Measurements from ENCODE around the gene TSC2.
"Not testable (repeated sequence)": the region's sequence is repeated elsewhere in the genome, so short reads cannot be mapped to it uniquely, and the experiment has no call there.

TSC2 gene

DNA sequence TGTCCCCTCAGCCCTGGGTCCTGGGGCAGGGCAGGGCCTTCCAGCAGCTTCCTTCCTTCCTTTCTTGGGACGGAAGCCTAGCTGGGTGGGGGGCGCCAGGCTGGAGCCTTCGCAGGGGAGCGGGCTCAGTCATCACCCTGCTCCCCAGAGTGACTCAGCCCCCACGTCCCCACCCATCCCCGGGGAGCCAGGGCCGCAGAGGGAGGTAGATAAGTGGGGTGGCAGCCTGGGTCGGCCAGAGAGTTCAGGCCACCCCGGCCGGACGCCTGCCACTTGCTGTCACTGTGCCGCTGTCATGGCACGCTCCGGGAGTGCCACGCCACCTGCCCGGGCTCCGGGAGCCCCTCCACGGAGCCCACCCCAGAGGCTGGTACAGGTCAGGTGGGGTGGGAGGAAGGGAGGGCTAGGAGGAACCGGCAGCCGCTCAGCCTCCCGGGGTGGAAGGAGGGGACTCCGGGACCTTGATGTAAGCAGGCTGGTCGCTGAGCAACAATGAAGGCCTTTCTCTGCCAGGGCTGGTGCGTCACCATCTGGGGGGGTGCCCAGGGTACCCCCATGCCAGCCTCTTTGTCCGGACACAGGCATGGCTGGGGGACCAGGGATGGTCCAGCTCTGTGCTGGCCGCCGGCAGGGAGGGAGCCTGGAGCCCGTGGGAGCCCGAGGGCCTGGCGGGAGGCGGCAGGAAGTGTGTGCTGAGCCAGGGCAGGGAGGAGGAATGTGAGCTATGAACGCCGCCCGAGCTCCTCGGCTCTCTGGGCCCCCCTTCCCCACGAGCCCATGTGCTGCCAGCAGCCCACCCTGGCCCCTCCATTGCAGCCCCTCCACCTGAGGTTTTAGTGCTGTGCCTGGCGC is 14.5 kb upstream of the TSC2 start:
- FAIRE-seq = no peak
- DNase-seq (ENCODE audit: insufficient read length, low spot score) = no peak
- TF ChIP-seq, protein P1, sequence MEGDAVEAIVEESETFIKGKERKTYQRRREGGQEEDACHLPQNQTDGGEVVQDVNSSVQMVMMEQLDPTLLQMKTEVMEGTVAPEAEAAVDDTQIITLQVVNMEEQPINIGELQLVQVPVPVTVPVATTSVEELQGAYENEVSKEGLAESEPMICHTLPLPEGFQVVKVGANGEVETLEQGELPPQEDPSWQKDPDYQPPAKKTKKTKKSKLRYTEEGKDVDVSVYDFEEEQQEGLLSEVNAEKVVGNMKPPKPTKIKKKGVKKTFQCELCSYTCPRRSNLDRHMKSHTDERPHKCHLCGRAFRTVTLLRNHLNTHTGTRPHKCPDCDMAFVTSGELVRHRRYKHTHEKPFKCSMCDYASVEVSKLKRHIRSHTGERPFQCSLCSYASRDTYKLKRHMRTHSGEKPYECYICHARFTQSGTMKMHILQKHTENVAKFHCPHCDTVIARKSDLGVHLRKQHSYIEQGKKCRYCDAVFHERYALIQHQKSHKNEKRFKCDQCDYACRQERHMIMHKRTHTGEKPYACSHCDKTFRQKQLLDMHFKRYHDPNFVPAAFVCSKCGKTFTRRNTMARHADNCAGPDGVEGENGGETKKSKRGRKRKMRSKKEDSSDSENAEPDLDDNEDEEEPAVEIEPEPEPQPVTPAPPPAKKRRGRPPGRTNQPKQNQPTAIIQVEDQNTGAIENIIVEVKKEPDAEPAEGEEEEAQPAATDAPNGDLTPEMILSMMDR (IDR thresholded peaks at IDR 0.05; ENCODE audit: insufficient read depth, missing control alignments) = no peak

DNA sequence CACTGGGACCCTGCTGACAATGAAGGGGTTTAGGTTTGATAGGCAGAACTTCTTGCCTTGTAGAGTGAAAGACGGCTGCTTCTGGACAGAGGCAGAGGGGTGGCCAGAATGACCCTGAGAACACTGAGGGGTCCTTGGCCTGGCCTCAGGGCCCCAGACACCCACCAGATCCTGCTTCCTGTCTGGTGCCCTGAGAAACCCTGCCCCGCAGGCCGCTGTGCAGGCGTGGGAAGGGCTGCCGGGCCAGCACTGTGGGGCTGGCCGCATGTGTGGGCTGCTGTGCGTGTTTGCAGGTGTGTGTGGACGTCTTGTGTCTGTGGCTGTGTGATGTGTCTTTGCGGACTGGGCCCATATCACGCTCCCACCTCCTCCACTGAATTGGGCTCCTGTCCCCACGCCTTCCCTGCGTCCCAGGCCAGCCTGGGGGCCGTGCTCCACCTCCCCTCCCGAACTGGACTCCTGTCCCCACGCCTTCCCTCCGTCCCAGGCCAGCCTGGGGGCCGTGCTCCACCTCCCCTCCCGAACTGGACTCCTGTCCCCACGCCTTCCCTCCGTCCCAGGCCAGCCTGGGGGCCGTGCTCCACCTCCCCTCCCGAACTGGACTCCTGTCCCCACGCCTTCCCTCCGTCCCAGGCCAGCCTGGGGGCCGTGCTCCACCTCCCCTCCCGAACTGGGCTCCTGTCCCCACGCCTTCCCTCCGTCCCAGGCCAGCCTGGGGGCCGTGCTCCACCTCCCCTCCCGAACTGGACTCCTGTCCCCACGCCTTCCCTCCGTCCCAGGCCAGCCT is 13.7 kb upstream of the TSC2 start:
- not testable (repeated sequence) for DNase-seq (ENCODE audit: insufficient read length, low spot score); FAIRE-seq

DNA sequence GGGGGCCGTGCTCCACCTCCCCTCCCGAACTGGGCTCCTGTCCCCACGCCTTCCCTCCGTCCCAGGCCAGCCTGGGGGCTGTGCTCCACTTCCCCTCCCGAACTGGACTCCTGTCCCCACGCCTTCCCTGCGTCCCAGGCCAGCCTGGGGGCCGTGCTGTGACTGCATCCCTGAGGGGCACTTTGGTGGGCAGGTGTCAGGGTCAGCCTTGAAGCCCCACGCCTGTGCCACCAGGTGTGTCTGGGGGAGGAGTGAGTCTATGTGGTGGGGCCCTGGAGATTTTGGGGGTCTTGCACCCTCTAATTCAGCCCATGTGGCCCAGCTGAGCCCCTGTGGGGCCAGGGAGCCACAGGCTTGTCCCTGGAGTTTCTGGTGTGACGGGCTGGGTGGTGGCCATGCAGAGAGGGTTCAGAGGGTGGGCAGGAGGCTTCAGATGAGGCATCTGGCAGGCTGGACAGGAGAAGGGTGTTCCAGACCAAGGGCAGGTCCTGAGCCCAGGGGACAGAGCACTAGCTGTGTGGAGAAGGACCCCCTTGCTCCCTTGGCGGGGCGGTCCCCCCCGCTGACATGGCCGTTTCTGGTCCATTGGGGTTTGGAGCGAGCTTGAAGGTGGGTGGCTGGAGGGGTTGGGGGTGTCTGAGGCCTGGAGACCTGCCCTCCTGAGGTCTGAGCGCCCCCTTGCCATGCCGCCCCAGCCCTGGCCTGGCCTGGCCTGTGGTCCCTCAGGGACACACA is 12.9 kb upstream of the TSC2 start:
- DNase-seq (ENCODE audit: insufficient read length, low spot score) = no peak
- no peak for FAIRE-seq
- TF ChIP-seq, protein P1 (IDR thresholded peaks at IDR 0.05; ENCODE audit: insufficient read depth, missing control alignments) = no peak

DNA sequence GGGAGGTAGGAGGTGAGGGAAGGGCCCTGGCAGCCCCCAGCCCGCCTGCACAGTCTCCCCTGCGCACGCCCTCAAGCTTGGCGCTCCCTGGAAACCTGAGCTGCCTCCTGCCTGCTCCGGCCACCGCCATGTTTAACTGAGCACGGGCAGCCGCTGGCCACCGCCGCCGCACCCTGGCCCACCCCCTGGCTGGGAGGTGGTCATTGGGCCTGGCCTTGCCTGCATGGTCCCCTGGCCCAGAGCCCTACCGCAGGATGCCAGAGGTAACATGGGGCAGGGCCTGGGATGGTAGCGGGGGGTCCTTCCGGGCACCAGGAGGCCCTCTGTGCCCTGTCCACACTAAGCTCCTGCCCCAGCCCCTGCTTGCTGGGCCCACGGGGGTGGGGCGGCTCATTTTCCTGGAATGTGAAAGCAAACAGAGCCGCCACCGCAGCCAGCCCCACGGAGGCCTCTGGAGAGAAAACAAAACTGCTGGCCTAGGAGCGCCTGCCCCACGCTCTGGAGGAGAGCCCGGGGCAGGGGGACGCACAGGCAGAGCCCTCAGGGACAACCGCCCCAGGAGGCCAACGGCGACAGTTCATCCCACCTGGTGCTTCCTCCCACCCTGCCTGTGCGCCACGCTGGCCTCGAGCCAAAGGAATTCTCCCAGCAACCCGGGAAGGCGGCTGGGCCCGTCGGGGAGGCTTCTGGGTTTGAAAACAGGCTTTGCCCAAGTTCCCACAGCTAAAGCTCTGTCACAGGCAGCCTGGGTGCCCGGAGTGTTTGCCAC is 12.2 kb upstream of the TSC2 start:
- FAIRE-seq (no peak), DNase-seq (ENCODE audit: insufficient read length, low spot score) (no peak)
- TF ChIP-seq, protein P1 (IDR thresholded peaks at IDR 0.05; ENCODE audit: insufficient read depth, missing control alignments) = no peak

DNA sequence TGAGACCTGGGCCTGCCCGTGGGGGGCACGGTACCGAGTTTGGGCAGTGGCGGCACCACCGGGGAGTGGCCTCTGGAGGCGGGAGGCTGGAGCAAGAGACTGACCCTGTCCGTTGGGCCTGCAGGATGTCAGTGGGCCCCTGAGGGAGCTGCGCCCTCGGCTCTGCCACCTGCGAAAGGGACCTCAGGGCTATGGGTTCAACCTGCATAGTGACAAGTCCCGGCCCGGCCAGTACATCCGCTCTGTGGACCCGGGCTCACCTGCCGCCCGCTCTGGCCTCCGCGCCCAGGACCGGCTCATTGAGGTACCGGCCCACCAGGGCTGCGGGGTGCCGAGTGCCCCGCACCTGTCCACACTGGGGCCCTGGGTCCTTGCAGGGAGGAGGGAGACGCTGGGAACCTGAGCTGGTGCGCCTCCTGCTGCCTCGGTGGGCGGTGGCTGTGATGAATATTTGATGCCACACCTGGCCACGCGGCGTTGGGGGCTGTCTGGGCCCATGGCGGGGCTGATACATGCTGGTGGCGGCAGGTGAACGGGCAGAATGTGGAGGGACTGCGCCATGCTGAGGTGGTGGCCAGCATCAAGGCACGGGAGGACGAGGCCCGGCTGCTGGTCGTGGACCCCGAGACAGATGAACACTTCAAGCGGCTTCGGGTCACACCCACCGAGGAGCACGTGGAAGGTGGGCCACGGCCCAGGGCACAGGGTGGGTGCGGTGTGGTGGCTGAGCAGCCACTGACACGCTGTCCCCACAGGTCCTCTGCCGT is 11.4 kb upstream of the TSC2 start:
- FAIRE-seq (no peak), DNase-seq (ENCODE audit: insufficient read length, low spot score) (no peak)
- TF ChIP-seq, protein P1 (IDR thresholded peaks at IDR 0.05; ENCODE audit: insufficient read depth, missing control alignments) = no peak

DNA sequence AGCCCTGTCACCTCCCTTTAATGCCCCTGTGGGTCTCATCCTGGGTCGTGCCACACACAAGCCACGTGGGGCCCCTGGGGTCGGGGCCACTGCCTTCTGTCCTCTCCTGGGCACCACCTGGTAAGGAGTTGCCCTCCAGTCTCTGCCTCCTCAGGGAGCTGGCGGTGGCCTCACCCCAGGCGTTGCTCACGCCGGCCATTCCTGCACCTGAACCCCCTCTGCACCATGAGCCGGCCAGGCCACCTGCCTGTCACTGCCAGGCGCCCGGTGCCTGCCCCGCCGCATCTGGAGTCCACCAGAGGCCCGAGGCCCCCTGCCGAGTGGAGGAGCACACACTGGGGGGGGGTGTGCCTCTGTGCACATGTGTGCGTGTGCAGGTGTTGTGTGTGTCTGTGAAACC is 10.7 kb upstream of the TSC2 start:
- DNase-seq (ENCODE audit: insufficient read length, low spot score) (no peak), FAIRE-seq (no peak)
- TF ChIP-seq, protein P1 (IDR thresholded peaks at IDR 0.05; ENCODE audit: insufficient read depth, missing control alignments) = no peak

All from D721Med (cell line).